ENCODE measurements around the gene HMX3.

Gene HMX3

DNA sequence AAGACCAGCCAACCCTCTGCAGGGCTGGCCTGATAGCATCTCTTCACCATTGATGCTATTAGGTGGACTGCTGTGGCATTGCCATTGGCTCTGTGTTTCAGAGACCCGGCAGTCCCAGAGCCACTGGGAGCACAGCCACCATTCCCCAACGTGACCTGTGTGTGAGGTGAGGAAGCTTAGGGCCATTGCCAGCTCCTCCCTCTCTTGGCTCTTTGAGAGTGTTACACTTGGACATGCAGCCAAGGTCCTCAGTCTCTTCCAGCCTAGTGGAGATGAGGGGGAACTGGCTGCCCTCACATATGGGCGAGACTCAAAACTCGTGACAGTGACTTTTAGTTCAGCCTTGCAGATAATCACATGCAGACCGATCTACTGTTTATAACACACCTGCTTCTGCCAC lies 39.3 kb upstream of the HMX3 start:
- H3F3A ChIP-seq (ENCODE audit: insufficient read depth, low read length): no peaks in the 10 kb centered on the region
- H3K79me2 ChIP-seq (ENCODE audit: low read length): no peaks in the 10 kb centered on the region
- H3K4me1 ChIP-seq (ENCODE audit: low read length): no peaks in the 10 kb centered on the region
- H3K4me3 ChIP-seq (ENCODE audit: low read length): no peak overlapping the region
- no peaks in the 10 kb centered on the region for H3K36me3 ChIP-seq (replicated peaks; ENCODE audit: insufficient read depth, low read length)
- H3K9me2 ChIP-seq (replicated peaks; ENCODE audit: insufficient read depth, low read length): no peaks in the 10 kb centered on the region
- H3K9me3 ChIP-seq (replicated peaks; ENCODE audit: insufficient read depth, low read length): no peaks in the 10 kb centered on the region
- H2AFZ ChIP-seq (ENCODE audit: low read length): no peak overlapping the region
- no peaks in the 10 kb centered on the region for H3K27me3 ChIP-seq (replicated peaks; ENCODE audit: insufficient read depth, low read length)
- no peaks in the 10 kb centered on the region for H4K20me1 ChIP-seq (ENCODE audit: insufficient read depth, low read length)
- H3K4me2 ChIP-seq (ENCODE audit: low read depth, low read length): no peak overlapping the region
- no peak overlapping the region for H3K27ac ChIP-seq (ENCODE audit: low read length)
- H3K9ac ChIP-seq (ENCODE audit: low read length): no peak overlapping the region
- DNase-seq: no peak
- TF ChIP-seq EZH2phosphoT487 (IDR thresholded peaks at IDR 0.05; ENCODE audit: low read length) (no peak), EZH2 (optimal IDR thresholded peaks at IDR 0.05; ENCODE audit: low read depth, low read length) (no peak)
- TF ChIP-seq, protein P1, sequence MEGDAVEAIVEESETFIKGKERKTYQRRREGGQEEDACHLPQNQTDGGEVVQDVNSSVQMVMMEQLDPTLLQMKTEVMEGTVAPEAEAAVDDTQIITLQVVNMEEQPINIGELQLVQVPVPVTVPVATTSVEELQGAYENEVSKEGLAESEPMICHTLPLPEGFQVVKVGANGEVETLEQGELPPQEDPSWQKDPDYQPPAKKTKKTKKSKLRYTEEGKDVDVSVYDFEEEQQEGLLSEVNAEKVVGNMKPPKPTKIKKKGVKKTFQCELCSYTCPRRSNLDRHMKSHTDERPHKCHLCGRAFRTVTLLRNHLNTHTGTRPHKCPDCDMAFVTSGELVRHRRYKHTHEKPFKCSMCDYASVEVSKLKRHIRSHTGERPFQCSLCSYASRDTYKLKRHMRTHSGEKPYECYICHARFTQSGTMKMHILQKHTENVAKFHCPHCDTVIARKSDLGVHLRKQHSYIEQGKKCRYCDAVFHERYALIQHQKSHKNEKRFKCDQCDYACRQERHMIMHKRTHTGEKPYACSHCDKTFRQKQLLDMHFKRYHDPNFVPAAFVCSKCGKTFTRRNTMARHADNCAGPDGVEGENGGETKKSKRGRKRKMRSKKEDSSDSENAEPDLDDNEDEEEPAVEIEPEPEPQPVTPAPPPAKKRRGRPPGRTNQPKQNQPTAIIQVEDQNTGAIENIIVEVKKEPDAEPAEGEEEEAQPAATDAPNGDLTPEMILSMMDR (IDR thresholded peaks at IDR 0.05; ENCODE audit: low read length): no peak

DNA sequence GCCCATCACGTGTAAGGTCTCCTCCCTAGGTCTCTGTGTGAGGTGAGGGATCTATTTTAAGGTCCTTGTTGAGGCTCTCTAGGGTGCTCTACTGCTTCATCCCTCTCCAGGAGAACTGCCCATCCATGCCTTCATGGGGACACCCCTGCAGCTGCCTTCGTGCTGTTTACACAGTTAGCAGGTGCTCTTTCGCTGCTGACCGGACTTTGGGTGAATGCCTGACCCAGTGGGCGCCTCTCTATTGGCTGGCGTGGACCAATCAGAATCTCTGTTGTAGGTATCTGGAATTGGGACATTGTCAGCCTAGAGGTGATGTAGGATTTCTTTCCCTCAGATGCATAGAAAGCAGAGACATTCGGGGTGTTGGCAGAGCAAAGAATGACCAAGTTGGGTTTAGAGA lies 38.7 kb upstream of the HMX3 start:
- no peaks in the 10 kb centered on the region for H3K9me3 ChIP-seq (replicated peaks; ENCODE audit: insufficient read depth, low read length)
- no peaks in the 10 kb centered on the region for H4K20me1 ChIP-seq (ENCODE audit: insufficient read depth, low read length)
- H2AFZ ChIP-seq (ENCODE audit: low read length): no peak overlapping the region
- H3K9ac ChIP-seq (ENCODE audit: low read length): no peak overlapping the region
- H3K27ac ChIP-seq (ENCODE audit: low read length): no peak overlapping the region
- no peak overlapping the region for H3K4me2 ChIP-seq (ENCODE audit: low read depth, low read length)
- TF ChIP-seq EZH2 (optimal IDR thresholded peaks at IDR 0.05; ENCODE audit: low read depth, low read length) (no peak), EZH2phosphoT487 (IDR thresholded peaks at IDR 0.05; ENCODE audit: low read length) (no peak)
- TF ChIP-seq, protein P1 (IDR thresholded peaks at IDR 0.05; ENCODE audit: low read length): no peak
- H3K36me3 ChIP-seq (replicated peaks; ENCODE audit: insufficient read depth, low read length): no peaks in the 10 kb centered on the region
- no peaks in the 10 kb centered on the region for H3K9me2 ChIP-seq (replicated peaks; ENCODE audit: insufficient read depth, low read length)
- H3K4me1 ChIP-seq (ENCODE audit: low read length): no peaks in the 10 kb centered on the region
- H3K79me2 ChIP-seq (ENCODE audit: low read length): no peaks in the 10 kb centered on the region
- no peak overlapping the region for H3K4me3 ChIP-seq (ENCODE audit: low read length)
- H3K27me3 ChIP-seq (replicated peaks; ENCODE audit: insufficient read depth, low read length): no peaks in the 10 kb centered on the region
- DNase-seq: no peak
- H3F3A ChIP-seq (ENCODE audit: insufficient read depth, low read length): no peaks in the 10 kb centered on the region

DNA sequence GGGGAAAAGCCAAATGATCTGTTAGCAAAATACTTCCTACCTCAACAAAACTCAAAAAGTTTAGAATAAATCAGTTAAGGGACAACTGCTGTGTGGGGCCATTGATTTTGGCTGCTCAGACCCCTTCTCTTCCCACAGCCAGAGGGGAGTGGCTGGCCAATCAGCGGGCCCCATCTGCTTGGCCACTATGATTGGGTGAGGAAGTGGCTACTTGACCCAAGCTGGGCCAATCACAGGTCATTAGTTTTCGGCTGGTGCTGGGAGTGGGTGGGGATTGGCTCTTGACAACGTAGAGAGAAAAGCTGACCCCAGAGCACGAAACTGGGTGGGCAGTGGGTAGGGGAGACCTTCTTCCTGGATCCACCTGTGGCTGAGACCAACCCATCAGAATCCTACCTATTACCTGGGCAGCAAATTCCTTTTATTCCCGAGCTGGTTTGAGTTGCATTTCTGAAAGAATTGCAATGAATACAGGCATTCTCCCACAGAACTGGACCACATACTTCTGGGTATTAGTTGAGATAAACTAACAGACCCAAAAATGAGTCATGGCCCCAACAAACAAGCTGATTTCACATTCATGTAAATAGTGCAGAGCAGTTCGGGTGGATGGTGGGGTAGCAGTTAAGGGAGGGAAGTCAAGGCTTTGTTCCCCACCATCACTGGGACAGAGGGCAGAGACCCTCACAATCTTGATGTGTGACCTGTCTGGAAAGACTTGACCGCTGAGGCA lies 35.6 kb upstream of the HMX3 start:
- H3K4me3 ChIP-seq (ENCODE audit: low read length): no peak overlapping the region
- no peaks in the 10 kb centered on the region for H3K9me2 ChIP-seq (replicated peaks; ENCODE audit: insufficient read depth, low read length)
- no peak overlapping the region for H3K4me2 ChIP-seq (ENCODE audit: low read depth, low read length)
- no peaks in the 10 kb centered on the region for H4K20me1 ChIP-seq (ENCODE audit: insufficient read depth, low read length)
- H3K27me3 ChIP-seq (replicated peaks; ENCODE audit: insufficient read depth, low read length): no peaks in the 10 kb centered on the region
- H3K79me2 ChIP-seq (ENCODE audit: low read length): no peaks in the 10 kb centered on the region
- H3K9me3 ChIP-seq (replicated peaks; ENCODE audit: insufficient read depth, low read length): no peaks in the 10 kb centered on the region
- H3K4me1 ChIP-seq (ENCODE audit: low read length): no peaks in the 10 kb centered on the region
- no peak overlapping the region for H2AFZ ChIP-seq (ENCODE audit: low read length)
- TF ChIP-seq EZH2 (optimal IDR thresholded peaks at IDR 0.05; ENCODE audit: low read depth, low read length) (no peak), EZH2phosphoT487 (IDR thresholded peaks at IDR 0.05; ENCODE audit: low read length) (no peak)
- TF ChIP-seq, protein P1 (IDR thresholded peaks at IDR 0.05; ENCODE audit: low read length): no peak
- H3K9ac ChIP-seq (ENCODE audit: low read length): no peak overlapping the region
- H3F3A ChIP-seq (ENCODE audit: insufficient read depth, low read length): no peaks in the 10 kb centered on the region
- DNase-seq: no peak
- H3K36me3 ChIP-seq (replicated peaks; ENCODE audit: insufficient read depth, low read length): no peaks in the 10 kb centered on the region
- no peak overlapping the region for H3K27ac ChIP-seq (ENCODE audit: low read length)

Data from MM.1S (cell line).